Activated CD8-positive, alpha-beta memory T cell treated with anti-CD3 and anti-CD28 coated beads for 1 hour (primary cell): Measurements from ENCODE around the gene C16orf92.
A peak's percentile ranks its signal among the peaks of the same experiment; 100 is the strongest.

Source experiments
- DNase-seq, 2 donors: peaks; one replicate each; pipeline ENCODE4 v3.0.0-alpha.2; 2020; ENCODE audit warnings: low read depth in 1 of 2; ENCODE audit errors: extremely low read depth in 1 of 2

Gene C16orf92, protein sequence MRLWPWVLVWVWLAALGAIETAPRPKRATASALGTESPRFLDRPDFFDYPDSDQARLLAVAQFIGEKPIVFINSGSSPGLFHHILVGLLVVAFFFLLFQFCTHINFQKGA

DNA sequence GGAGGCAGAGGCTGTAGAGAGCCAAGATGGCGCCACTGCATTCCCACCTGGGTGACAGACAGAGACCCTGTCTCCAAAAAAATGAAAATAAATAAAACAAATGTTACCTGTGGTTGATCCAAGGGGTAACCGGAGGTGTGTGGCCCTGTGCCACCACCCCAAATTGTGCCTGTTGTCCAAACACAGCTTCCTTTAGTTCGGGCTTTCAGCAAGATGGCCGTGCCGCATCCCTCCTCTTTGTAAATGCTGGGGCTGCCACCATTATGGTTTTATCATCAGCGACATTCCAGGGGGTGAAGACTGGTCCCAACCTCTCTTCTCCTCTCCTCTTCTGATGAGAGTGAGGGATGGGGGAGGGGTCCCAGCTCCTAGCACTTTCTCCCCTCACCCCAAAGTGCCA lies at the start of gene C16orf92:
Gene C16orf92 (plus strand): TSS at position 312 of the 400 bp plus-strand sequence. CDS start 143 bp downstream, outside the sequence.
- no peak for DNase-seq

- peak; percentile 80 to 86 for DNase-seq
Observed at GRCh38 chr16:29973384-29974246, 49.4 kb upstream of the C16orf92 start, which contains the start of gene TAOK2. TAOK2 (plus strand) TSS chr16:29973868; CDS start chr16:29977773, 3,905 bp downstream.

GRCh38 chr16:29974291-29975133 lies 48.5 kb upstream of the C16orf92 start:
- DNase-seq: no peak

- no peak for DNase-seq
Observed at GRCh38 chr16:29975134-29975538, 47.9 kb upstream of the C16orf92 start.

DNA sequence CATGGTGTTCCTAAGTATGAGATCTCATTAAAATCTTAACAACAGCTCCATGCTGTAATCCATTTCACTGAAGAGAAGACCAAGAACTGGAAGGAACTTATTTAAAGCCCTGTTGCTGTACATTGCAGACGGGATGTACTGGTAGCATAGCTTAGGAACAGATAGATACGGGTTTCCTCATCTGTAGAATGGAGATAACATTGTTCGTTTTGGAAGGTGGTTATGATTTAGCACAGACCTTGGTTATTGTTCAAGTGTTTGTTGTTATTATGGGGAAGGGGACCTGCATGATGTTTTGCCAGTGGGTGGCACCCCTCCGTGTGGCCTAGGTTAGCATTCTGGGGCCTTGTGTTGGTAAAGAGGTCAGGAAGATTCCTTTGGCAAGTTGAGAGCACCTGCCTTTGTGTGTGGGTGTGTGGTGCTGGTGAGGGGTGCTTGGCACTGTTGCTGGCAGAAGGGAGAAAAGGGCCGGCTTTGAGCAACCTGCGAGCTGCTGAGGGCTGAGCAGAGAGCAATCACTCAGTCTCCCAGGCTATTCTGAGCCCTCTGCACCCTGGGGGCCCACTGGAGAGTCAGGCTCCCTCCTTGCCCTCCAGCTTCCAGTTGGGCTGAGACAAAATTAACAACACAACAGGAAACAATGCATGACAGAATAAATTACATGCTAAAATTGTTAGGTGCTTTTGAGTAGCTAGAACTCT lies 47.0 kb upstream of the C16orf92 start:
- no peak for DNase-seq

GRCh38 chr16:29977063-29977825 lies 45.8 kb upstream of the C16orf92 start:
- no peak for DNase-seq

DNA sequence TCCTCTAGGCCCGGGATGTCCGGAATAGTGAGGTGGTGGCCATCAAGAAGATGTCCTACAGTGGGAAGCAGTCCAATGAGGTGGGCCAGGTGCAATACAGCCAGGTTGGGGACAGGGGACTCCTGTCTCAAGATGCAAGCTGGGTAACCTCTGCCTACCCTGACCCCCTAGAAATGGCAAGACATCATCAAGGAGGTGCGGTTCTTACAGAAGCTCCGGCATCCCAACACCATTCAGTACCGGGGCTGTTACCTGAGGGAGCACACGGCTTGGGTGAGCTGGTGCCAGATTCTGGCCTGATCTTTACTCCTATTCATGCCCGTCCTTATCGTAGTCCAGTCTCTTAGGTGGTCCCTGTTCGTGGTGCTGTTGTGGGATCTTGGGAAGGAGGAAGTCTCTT lies 44.9 kb upstream of the C16orf92 start:
- DNase-seq: no peak

DNA sequence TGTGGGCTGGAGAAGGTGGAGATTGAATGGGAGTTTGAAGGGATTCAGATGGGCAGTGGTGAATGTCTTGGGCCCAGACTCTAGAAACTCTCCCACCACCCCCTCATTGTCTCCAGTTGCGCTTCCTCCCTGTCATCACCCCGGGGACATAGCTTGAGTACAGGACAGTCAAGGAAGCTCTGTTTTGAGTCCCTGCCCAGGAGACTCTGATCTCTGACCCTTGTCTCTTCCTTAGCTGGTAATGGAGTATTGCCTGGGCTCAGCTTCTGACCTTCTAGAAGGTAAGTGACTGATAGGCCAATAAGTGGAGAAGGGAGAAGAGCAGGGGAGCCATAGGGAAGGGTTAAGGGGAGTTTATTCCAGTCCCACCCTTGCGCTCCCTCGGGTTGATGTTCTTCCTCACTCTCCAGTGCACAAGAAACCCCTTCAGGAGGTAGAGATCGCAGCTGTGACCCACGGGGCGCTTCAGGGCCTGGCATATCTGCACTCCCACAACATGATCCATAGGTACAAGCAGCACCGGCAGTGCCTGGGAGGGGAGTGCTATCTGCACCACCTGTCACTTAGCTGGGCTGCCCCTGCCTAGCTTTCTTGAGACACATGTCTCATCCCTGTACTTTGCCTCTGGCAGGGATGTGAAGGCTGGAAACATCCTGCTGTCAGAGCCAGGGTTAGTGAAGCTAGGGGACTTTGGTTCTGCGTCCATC lies 44.3 kb upstream of the C16orf92 start:
- DNase-seq: no peak

GRCh38 chr16:29982560-29983419 lies 40.2 kb upstream of the C16orf92 start:
- no peak for DNase-seq

DNA sequence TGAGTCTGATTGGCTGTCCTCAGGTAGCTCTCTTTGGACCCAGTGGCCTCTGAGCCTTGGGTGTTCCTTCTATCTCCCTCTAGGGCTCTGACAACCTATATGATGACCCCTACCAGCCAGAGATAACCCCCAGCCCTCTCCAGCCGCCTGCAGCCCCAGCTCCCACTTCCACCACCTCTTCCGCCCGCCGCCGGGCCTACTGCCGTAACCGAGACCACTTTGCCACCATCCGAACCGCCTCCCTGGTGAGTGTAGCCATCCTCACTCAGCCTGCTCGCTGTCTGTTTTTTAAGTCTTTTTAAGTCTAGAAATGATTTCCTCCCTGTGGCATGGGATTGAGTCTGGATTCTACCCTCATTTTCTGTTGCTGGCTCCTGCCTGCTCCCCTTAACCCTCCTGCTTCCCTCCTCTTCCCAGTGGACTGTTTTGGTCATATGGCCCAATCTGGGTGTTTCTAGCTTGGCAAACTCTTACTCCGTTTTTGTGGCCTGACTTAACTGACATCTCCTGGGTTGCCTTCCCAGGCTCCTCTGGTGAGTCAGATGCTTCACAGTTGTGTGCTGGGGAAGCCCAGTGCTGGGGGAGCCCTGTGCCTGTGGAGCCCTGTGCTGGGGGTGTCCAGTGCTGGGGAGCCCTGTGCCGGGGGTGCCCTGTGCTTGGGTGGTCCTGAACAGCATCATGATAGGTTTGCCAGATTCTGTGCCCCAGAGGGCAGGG lies 39.4 kb upstream of the C16orf92 start:
- DNase-seq: no peak

DNA sequence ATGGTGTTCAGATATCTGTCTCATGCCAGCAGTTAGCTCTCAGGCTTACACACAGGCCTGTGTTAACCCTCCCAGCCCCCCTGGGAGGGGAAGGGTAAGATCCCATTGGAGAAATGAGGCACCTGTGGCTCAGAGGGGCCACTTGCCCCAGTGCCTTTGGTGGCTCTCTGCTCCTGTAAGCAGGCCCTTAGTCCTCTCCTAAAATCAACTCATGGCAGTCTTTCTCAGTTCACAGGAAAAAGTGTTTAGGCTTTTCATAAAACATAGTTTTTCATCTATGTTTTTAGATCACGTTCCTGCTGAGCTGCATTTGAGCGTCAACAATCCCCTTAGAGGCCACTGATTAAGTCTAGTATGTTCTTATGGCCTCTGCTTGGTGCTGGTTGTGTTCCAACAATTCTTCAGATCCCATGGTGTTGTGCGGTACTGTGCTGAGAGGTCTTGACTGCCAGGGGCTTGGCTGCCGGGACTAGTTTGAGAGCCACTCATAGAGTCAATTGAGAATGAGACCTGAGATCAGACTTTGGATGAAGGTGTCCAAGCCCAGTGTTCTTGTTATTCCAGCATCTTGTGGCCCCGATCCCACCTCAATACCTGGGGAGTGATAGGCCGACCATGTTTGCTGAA lies 38.7 kb upstream of the C16orf92 start:
- DNase-seq: no peak

GRCh38 chr16:29984764-29985147 lies 38.2 kb upstream of the C16orf92 start:
- no peak for DNase-seq

DNA sequence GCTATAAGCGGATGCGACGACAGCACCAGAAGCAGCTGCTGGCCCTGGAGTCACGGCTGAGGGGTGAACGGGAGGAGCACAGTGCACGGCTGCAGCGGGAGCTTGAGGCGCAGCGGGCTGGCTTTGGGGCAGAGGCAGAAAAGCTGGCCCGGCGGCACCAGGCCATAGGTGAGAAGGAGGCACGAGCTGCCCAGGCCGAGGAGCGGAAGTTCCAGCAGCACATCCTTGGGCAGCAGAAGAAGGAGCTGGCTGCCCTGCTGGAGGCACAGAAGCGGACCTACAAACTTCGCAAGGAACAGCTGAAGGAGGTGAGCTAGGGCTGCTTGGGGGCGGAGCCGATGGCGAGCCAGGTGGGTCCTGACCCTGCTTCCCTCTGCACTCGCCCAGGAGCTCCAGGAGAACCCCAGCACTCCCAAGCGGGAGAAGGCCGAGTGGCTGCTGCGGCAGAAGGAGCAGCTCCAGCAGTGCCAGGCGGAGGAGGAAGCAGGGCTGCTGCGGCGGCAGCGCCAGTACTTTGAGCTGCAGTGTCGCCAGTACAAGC lies 37.7 kb upstream of the C16orf92 start:
- no peak for DNase-seq

DNA sequence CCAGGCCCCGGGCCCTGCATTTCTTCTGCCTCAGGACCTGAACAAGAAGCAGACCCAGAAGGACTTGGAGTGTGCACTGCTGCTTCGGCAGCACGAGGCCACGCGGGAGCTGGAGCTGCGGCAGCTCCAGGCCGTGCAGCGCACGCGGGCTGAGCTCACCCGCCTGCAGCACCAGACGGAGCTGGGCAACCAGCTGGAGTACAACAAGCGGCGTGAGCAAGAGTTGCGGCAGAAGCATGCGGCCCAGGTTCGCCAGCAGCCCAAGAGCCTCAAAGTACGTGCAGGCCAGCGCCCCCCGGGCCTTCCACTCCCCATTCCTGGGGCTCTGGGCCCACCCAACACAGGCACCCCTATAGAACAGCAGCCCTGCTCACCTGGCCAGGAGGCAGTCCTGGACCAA lies 36.8 kb upstream of the C16orf92 start:
- DNase-seq: no peak

DNA sequence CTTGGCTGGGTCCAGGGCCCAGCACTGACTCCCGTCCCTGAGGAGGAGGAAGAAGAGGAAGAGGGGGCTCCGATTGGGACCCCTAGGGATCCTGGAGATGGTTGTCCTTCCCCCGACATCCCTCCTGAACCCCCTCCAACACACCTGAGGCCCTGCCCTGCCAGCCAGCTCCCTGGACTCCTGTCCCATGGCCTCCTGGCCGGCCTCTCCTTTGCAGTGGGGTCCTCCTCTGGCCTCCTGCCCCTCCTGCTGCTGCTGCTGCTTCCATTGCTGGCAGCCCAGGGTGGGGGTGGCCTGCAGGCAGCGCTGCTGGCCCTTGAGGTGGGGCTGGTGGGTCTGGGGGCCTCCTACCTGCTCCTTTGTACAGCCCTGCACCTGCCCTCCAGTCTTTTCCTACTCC lies 36.1 kb upstream of the C16orf92 start:
- DNase-seq: no peak

DNA sequence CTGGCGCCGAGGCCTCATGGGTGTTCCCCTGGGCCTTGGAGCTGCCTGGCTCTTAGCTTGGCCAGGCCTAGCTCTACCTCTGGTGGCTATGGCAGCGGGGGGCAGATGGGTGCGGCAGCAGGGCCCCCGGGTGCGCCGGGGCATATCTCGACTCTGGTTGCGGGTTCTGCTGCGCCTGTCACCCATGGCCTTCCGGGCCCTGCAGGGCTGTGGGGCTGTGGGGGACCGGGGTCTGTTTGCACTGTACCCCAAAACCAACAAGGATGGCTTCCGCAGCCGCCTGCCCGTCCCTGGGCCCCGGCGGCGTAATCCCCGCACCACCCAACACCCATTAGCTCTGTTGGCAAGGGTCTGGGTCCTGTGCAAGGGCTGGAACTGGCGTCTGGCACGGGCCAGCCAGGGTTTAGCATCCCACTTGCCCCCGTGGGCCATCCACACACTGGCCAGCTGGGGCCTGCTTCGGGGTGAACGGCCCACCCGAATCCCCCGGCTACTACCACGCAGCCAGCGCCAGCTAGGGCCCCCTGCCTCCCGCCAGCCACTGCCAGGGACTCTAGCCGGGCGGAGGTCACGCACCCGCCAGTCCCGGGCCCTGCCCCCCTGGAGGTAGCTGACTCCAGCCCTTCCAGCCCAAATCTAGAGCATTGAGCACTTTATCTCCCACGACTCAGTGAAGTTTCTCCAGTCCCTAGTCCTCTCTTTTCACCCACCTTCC lies 35.5 kb upstream of the C16orf92 start:
- no peak for DNase-seq
